ENCODE results near the gene NMT1. TPM values are rescaled to one million over a fixed set of nuclear protein-coding genes. Genes with fewer than 3 reads are reported as not detected.
A peak's percentile ranks its signal among the peaks of the same experiment; 100 is the strongest.

Gene NMT1
- total RNA-seq, 1 experiment from 2014 or later: 132 TPM

- intact Hi-C loops (cut with micrococcal nuclease; ENCODE audit: unreplicated experiment): loop anchor here (2.0 to 5.0 kb wide), 3 partner anchors 76 to 244 kb away; partner anchors contain the start of gene EFTUD2
- Histone ChIP-seq H3K9me3 (ENCODE audit: insufficient read depth, low read depth) (no peaks in the 10 kb centered on the region), H3K27me3 (ENCODE audit: insufficient read depth, low read depth) (0 out of 2 replicates have a peak, but pooled peaks cover 4% of the 10 kb centered on the region), H3K36me3 (ENCODE audit: low read depth) (no peaks in the 10 kb centered on the region), H3K4me2 (peak overlapping the region; percentile 99), H3K9me2 (ENCODE audit: insufficient read depth) (no peaks in the 10 kb centered on the region), H3K4me1 (replicated peaks; ENCODE audit: insufficient read depth) (peaks cover 4% of the 10 kb centered on the region), H3K79me2 (ENCODE audit: low read depth) (no peaks in the 10 kb centered on the region), H3K4me3 (peak overlapping the region; percentile 68), H3F3A (ENCODE audit: insufficient read depth, low read depth) (peaks cover 15% of the 10 kb centered on the region; the same call in 1 of the 2 replicates), H2AFZ (peak overlapping the region; percentile 85), H4K20me1 (ENCODE audit: insufficient read depth) (no peaks in the 10 kb centered on the region; the same call in 1 of the 2 replicates), H3K27ac (no peak overlapping the region)
- TF ChIP-seq EZH2 (IDR thresholded peaks at IDR 0.05; ENCODE audit: low read depth): no peak
- no peak for TF ChIP-seq CTCF (conservative IDR thresholded peaks at IDR 0.05)
- ChIA-PET CTCF (interaction anchor here (0.6 to 2.4 kb wide), 4 partner anchors 83 to 107 kb away, joined by 4 to 26 read pairs (median 8); no protein-coding TSS in a partner anchor), POLR2A (ENCODE audit: unreplicated experiment) (no interaction called here)
- no peak for DNase-seq
- no TSS peak for BruUV-seq (replicated peaks)
Observed at GRCh38 chr17:45018514-45018847, 42.6 kb upstream of the NMT1 start.

- Histone ChIP-seq H3K9me3 (ENCODE audit: insufficient read depth, low read depth) (no peaks in the 10 kb centered on the region), H3K36me3 (ENCODE audit: low read depth) (no peaks in the 10 kb centered on the region), H3K4me1 (replicated peaks; ENCODE audit: insufficient read depth) (peaks cover 4% of the 10 kb centered on the region), H4K20me1 (ENCODE audit: insufficient read depth) (no peaks in the 10 kb centered on the region; the same call in 1 of the 2 replicates), H3K79me2 (ENCODE audit: low read depth) (no peaks in the 10 kb centered on the region), H3K4me2 (peak overlapping the region; percentile 99), H2AFZ (peak overlapping the region; percentile 85), H3K4me3 (peak overlapping the region; percentile 68), H3K27me3 (ENCODE audit: insufficient read depth, low read depth) (0 out of 2 replicates have a peak, but pooled peaks cover 4% of the 10 kb centered on the region), H3K27ac (no peak overlapping the region), H3F3A (ENCODE audit: insufficient read depth, low read depth) (peaks cover 15% of the 10 kb centered on the region; the same call in 1 of the 2 replicates), H3K9me2 (ENCODE audit: insufficient read depth) (no peaks in the 10 kb centered on the region)
- BruUV-seq (replicated peaks): no TSS peak
- TF ChIP-seq CTCF (conservative IDR thresholded peaks at IDR 0.05) (no peak), EZH2 (IDR thresholded peaks at IDR 0.05; ENCODE audit: low read depth) (no peak)
- ChIA-PET POLR2A (ENCODE audit: unreplicated experiment) (interaction anchor here (0.6 kb wide), 1 partner anchor 136 kb away, joined by 4 read pairs; no protein-coding TSS in a partner anchor), CTCF (interaction anchor here (0.6 to 2.4 kb wide), 4 partner anchors 84 to 108 kb away, joined by 4 to 26 read pairs (median 8); no protein-coding TSS in a partner anchor)
- DNase-seq: peak in 1 of 2 experiments; percentile 55
- intact Hi-C loops (cut with micrococcal nuclease; ENCODE audit: unreplicated experiment): loop anchor here (2.0 to 5.0 kb wide), 3 partner anchors 77 to 244 kb away; partner anchors contain the start of gene EFTUD2
Observed at GRCh38 chr17:45018848-45019711, 42.0 kb upstream of the NMT1 start.

GRCh38 chr17:45020354-45021138, 40.6 kb upstream of the NMT1 start:
- CTCF ChIA-PET: interaction anchor here (0.5 to 2.4 kb wide), 4 partner anchors 27 to 100 kb away, joined by 3 to 26 read pairs (median 3); no protein-coding TSS in a partner anchor
- Histone ChIP-seq H3K4me1 (replicated peaks; ENCODE audit: insufficient read depth) (peaks cover 4% of the 10 kb centered on the region), H3K27ac (no peak overlapping the region), H3K4me3 (no peak overlapping the region), H3K4me2 (no peak overlapping the region), H4K20me1 (ENCODE audit: insufficient read depth) (no peaks in the 10 kb centered on the region; the same call in 1 of the 2 replicates), H3K36me3 (ENCODE audit: low read depth) (no peaks in the 10 kb centered on the region), H2AFZ (no peak overlapping the region), H3K79me2 (ENCODE audit: low read depth) (no peaks in the 10 kb centered on the region), H3F3A (ENCODE audit: insufficient read depth, low read depth) (peaks cover 15% of the 10 kb centered on the region; the same call in 1 of the 2 replicates), H3K9me2 (ENCODE audit: insufficient read depth) (no peaks in the 10 kb centered on the region), H3K27me3 (ENCODE audit: insufficient read depth, low read depth) (0 out of 2 replicates have a peak, but pooled peaks cover 4% of the 10 kb centered on the region), H3K9me3 (ENCODE audit: insufficient read depth, low read depth) (no peaks in the 10 kb centered on the region)
- intact Hi-C loops (cut with micrococcal nuclease; ENCODE audit: unreplicated experiment): loop anchor here (10.0 kb wide), 1 partner anchor 74 kb away; no protein-coding TSS in a partner anchor
- no TSS peak for BruUV-seq (replicated peaks)
- POLR2A ChIA-PET (ENCODE audit: unreplicated experiment): interaction anchor here (0.7 kb wide), 1 partner anchor 59 kb away, joined by 11 read pairs; no protein-coding TSS in a partner anchor
- DNase-seq: no peak
- TF ChIP-seq EZH2 (IDR thresholded peaks at IDR 0.05; ENCODE audit: low read depth) (no peak), CTCF (conservative IDR thresholded peaks at IDR 0.05) (no peak)
